Right lobe of liver (tissue), 6 donors: ENCODE data around the gene DET1. TPM values are rescaled to one million over a fixed set of nuclear protein-coding genes. Genes with fewer than 3 reads are reported as not detected.

Experiments
- ATAC-seq, 4 donors: fragments of 200-7000 bp; cut with Tn5 transposase; one replicate each; pipeline ENCODE4 v1.9.1; 2020; ENCODE audit warnings: mild to moderate bottlenecking in 4 of 4, moderate library complexity in 4 of 4
- DNase-seq, 3 donors: peaks; one replicate each; pipeline ENCODE4 v3.0.0-alpha.2; 2020
- H3K27ac ChIP-seq, 3 donors: fragments of 200-600 bp; one replicate each; pipeline ENCODE4 v1.8.0; 2022
- H3K27me3 ChIP-seq, 2 donors: fragments of 200-600 bp; one replicate each; pipeline ENCODE4 v1.8.0; 2022
- H3K36me3 ChIP-seq, 4 donors: fragments of 200-600 bp; sonication (generic) in 1 of 4; one replicate each; pipeline versions ENCODE4 v1.5.1 to v1.8.0; 2017 to 2022; ENCODE audit warnings: control low read depth in 1 of 4
- H3K4me1 ChIP-seq, 4 donors: fragments of 200-600 bp; sonication (generic) in 1 of 4; one replicate each; pipeline versions ENCODE4 v1.5.1 to v1.8.0; 2017 to 2022; ENCODE audit warnings: control low read depth in 1 of 4
- H3K4me3 ChIP-seq, 3 donors: fragments of 200-600 bp; one replicate each; pipeline ENCODE4 v1.8.0; 2022
- H3K9me3 ChIP-seq, 4 donors: fragments of 200-600 bp; sonication (generic) in 1 of 4; one replicate each; pipeline versions ENCODE4 v1.5.1 to v1.8.0; 2017 to 2022; ENCODE audit warnings: control low read depth in 1 of 4
- POLR2A ChIP-seq: fragments of 450-650 bp; IDR thresholded peaks from one replicate; pipeline ENCODE4 v1.6.1; 2017; ENCODE audit warnings: antibody characterized with exemption, mild to moderate bottlenecking
- WGBS: methylation state at CpG from one replicate; pipeline ENCODE4 v1.1.6; 2018; ENCODE audit warnings: low coverage, low lambda C conversion rate; ENCODE audit not compliant: insufficient coverage; ENCODE audit errors: missing lambda C conversion rate; 5-methylcytosine and 5-hydroxymethylcytosine counted together
- intact Hi-C, 2 donors: fragments of 100-400 bp; cut with DNase I; formaldehyde crosslinking; loops; one replicate each; pipeline versions ENCODE4 v1.11.2 to v1.14.1; 2022
- total RNA-seq, 6 experiments: library from RNA; depleted of rRNA in 2 of 6; stranded (reverse); fragments of >200 nt in 2 of 6; fragmentation: NEBNext Ultra II Directional in 3 of 6; extraction: Animal tissue kit (Norgen Biotek cat#: 25700) in 3 of 6; gene quantifications; one replicate each; pipeline versions ENCODE4 v1.1.0 to v1.2.4, GENCODE V29; 2016 to 2023
- TF ChIP-seq, protein P1 (sequence below), 4 donors: fragments of 200-600 bp in 3 of 4; fragments of 450-650 bp in 1 of 4; IDR thresholded peaks; one replicate each; pipeline versions ENCODE4 v1.5.1 to v1.8.0; 2016 to 2022; ENCODE audit warnings: antibody characterized with exemption in 4 of 4, mild to moderate bottlenecking in 2 of 4
- donor health status: DM: no; HTN: yes; CAD: no.
- donor health status: DM: no; HTN: no; CAD: no.
- donor health status: DM: no; HTN: no; CAD: no.
- donor health status: DM: no; HTN: yes; CAD: no.
- donor health status: DM: no; HTN: yes; CAD: no.

The DET1 gene
- total RNA-seq, 6 experiments from 2014 or later, result 1.3 to 2.5 (median 1.9) TPM

DNA sequence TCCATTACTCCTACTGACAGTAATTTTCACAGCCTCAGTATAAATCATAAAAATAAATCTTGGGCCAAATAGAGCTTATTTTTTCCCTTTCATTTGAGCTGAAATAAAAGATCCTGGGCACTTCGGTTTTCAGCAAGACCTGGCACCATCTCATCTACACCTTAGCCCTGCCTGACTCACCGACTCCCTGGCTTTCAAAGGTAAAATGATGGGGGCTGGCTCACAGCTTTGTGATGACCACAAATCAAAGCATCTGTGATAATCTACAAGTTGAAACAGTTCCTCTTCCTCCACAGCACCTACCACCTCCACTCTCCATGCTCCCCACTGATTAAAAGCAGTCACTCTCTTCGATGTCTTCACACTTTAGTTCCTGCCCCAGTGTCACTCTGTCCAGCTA is 27.6 kb downstream of the DET1 start:
- no peak for TF ChIP-seq POLR2A
- TF ChIP-seq, protein P1, sequence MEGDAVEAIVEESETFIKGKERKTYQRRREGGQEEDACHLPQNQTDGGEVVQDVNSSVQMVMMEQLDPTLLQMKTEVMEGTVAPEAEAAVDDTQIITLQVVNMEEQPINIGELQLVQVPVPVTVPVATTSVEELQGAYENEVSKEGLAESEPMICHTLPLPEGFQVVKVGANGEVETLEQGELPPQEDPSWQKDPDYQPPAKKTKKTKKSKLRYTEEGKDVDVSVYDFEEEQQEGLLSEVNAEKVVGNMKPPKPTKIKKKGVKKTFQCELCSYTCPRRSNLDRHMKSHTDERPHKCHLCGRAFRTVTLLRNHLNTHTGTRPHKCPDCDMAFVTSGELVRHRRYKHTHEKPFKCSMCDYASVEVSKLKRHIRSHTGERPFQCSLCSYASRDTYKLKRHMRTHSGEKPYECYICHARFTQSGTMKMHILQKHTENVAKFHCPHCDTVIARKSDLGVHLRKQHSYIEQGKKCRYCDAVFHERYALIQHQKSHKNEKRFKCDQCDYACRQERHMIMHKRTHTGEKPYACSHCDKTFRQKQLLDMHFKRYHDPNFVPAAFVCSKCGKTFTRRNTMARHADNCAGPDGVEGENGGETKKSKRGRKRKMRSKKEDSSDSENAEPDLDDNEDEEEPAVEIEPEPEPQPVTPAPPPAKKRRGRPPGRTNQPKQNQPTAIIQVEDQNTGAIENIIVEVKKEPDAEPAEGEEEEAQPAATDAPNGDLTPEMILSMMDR (IDR thresholded peaks at IDR 0.05), result no peak
- intact Hi-C loops, result no loop called here
- DNase-seq (no peak), ATAC-seq (no peak)
- Histone ChIP-seq H3K9me3 (no peaks in the 10 kb centered on the region), H3K27ac (no peak overlapping the region), H3K4me3 (no peak overlapping the region), H3K36me3 (no peaks in the 10 kb centered on the region), H3K4me1 (no peaks in the 10 kb centered on the region), H3K27me3 (no peaks in the 10 kb centered on the region)
- 93% methylated on average over 3 of the region's 3 CpGs for WGBS

DNA sequence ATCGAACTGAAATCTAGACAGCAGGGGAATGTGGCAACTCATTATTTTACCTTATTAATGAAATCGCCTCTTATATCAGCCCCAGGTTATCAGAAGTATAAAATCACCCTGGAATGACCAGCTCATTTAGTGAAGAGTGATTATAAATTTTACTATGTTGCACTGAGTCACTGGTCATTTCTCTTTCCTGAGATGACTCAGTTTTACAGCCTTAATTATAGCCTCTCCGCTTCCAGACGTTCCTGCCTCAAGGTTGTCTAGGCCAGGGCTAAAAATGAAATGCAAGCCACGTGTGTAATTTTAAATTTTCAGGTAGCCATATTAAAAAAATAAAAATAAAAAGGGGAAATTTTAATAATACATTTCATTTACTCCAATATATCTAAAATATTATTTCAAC is 33.3 kb downstream of the DET1 start:
- H3K9me3 ChIP-seq, result no peaks in the 10 kb centered on the region
- no peak overlapping the region for H3K27ac ChIP-seq
- WGBS, result 81% methylated on average over 5 of the region's 5 CpGs
- H3K4me1 ChIP-seq, result no peaks in the 10 kb centered on the region
- no peaks in the 10 kb centered on the region for H3K36me3 ChIP-seq
- no peak overlapping the region for H3K4me3 ChIP-seq
- DNase-seq (no peak), ATAC-seq (no peak)
- no peaks in the 10 kb centered on the region for H3K27me3 ChIP-seq
- TF ChIP-seq, protein P1 (IDR thresholded peaks at IDR 0.05), result no peak
- intact Hi-C loops, result no loop called here

DNA sequence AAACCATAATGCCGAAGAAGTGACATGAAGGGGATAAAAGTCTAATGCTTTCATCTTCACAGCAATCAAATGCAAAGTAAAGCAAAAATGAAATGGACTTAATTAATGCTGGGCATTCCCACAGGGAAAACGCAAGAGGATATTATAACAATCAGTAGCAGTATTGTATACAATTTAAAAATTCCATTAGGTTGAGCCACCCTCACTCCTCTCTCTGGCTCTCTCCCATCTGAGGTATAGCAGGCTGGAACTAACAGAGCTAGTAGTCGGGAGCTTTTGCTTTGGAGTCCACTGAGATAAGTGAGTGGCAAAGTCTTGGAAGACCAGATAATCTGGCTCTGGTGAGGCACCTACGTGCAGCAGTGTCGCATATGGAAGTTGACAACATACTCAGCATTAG is 33.9 kb downstream of the DET1 start:
- no peak for ATAC-seq

DNA sequence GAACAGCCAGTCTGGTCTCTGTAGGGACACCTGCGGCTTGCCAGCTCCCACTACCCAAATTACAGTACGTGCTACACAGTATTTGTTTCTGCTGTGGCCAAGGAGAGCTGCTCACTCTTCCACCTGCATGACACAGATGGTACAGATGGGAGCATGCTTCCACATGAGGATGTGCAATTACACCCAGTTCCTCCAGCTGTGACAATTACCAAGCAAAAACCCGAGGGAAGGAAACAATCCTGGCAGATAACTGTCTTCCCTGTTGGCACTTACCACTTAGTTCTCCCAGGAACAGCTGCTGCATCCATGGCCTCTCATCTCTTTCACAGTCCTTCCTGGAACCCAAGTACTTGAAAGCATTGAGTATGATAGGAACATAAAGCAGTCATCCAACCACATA is 34.4 kb downstream of the DET1 start:
- ATAC-seq (no peak), DNase-seq (no peak)
- no peak overlapping the region for H3K27ac ChIP-seq
- H3K9me3 ChIP-seq, result no peaks in the 10 kb centered on the region
- no peaks in the 10 kb centered on the region for H3K36me3 ChIP-seq
- H3K4me3 ChIP-seq, result no peak overlapping the region
- TF ChIP-seq, protein P1 (IDR thresholded peaks at IDR 0.05), result no peak
- no peak for TF ChIP-seq POLR2A
- no peaks in the 10 kb centered on the region for H3K27me3 ChIP-seq
- no peaks in the 10 kb centered on the region for H3K4me1 ChIP-seq
- 86% methylated on average over 1 of the region's 3 CpGs for WGBS
- intact Hi-C loops, result no loop called here

More for the DNA sequence above, 33.9 kb downstream of the DET1 start:
- no peaks in the 10 kb centered on the region for H3K27me3 ChIP-seq
- no peak overlapping the region for H3K4me3 ChIP-seq
- WGBS, result 97% methylated on average over 4 of the region's 5 CpGs
- TF ChIP-seq POLR2A, result no peak
- TF ChIP-seq, protein P1 (IDR thresholded peaks at IDR 0.05), result no peak
- H3K9me3 ChIP-seq, result no peaks in the 10 kb centered on the region
- no peak for DNase-seq
- no peak overlapping the region for H3K27ac ChIP-seq
- intact Hi-C loops, result no loop called here
- no peaks in the 10 kb centered on the region for H3K36me3 ChIP-seq
- H3K4me1 ChIP-seq, result no peaks in the 10 kb centered on the region

DNA sequence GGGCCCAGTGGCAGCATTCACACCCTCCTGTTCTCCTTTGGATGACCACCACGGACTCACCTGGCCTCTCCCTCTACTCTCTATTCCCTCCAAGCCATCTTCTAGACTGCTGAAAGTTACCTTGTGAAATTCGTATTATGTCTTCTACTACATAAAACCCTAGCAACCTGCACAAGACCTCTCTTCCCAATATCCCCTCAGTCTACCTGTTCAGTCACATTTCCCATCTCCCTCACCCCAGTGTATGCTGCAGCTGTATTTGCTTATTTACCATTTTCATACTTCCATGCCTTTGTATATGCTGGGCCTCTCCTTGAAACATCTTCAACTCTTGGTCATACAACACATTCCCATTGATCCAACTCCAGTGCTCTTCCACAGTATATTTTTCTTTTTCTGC is 35.3 kb downstream of the DET1 start:
- Histone ChIP-seq H3K4me3 (no peak overlapping the region), H3K27ac (no peak overlapping the region), H3K9me3 (no peaks in the 10 kb centered on the region), H3K4me1 (no peaks in the 10 kb centered on the region), H3K36me3 (no peaks in the 10 kb centered on the region), H3K27me3 (no peaks in the 10 kb centered on the region)
- intact Hi-C loops, result no loop called here
- DNase-seq (no peak), ATAC-seq (no peak)
- TF ChIP-seq, protein P1 (IDR thresholded peaks at IDR 0.05), result no peak
- 96% methylated on average over 2 of the region's 2 CpGs for WGBS
